Thyroid gland (tissue), 4 donors: Measurements from ENCODE around the gene NRROS.

Source experiments
- POLR2A ChIP-seq, 2 donors: fragments of 450-650 bp; IDR thresholded peaks; one replicate each; pipeline ENCODE4 v1.6.1; 2017; ENCODE audit warnings: antibody characterized with exemption in 2 of 2, mild to moderate bottlenecking in 2 of 2, moderate library complexity in 1 of 2
- TF ChIP-seq, protein P1 (sequence below), 6 experiments: fragments of 200-600 bp in 3 of 6; fragments of 450-650 bp in 3 of 6; sonication (generic) in 3 of 6; IDR thresholded peaks; one replicate each; pipeline ENCODE4 v1.5.1; 2016 to 2019; ENCODE audit warnings: antibody characterized with exemption in 6 of 6, mild to moderate bottlenecking in 2 of 6, inconsistent platforms in 1 of 6, moderate library complexity in 1 of 6

DNA sequence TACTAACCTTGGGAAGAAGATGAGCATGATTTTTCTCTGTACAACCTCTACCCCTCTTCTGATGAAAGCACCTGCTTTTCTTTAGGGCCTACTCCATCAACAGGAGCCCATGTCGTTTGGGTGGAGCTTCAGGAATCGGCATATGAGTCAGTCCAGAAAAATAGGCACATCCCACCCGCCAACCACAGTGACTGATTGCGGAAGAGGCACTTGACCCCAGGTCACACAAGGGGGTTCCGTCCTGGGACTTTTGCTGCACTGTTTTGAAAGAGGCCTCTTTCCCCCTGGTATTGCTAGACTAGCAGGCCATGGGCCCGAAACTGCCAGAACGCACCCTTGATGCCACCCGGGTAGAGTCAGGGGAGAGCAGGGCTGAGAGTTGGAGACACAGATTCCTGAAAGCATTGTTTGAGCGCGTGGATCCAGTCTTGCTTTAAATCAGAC lies 19.3 kb upstream of the NRROS start:
- TF ChIP-seq, protein P1, sequence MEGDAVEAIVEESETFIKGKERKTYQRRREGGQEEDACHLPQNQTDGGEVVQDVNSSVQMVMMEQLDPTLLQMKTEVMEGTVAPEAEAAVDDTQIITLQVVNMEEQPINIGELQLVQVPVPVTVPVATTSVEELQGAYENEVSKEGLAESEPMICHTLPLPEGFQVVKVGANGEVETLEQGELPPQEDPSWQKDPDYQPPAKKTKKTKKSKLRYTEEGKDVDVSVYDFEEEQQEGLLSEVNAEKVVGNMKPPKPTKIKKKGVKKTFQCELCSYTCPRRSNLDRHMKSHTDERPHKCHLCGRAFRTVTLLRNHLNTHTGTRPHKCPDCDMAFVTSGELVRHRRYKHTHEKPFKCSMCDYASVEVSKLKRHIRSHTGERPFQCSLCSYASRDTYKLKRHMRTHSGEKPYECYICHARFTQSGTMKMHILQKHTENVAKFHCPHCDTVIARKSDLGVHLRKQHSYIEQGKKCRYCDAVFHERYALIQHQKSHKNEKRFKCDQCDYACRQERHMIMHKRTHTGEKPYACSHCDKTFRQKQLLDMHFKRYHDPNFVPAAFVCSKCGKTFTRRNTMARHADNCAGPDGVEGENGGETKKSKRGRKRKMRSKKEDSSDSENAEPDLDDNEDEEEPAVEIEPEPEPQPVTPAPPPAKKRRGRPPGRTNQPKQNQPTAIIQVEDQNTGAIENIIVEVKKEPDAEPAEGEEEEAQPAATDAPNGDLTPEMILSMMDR (IDR thresholded peaks at IDR 0.05), result no peak
- TF ChIP-seq POLR2A (IDR thresholded peaks at IDR 0.05), result no peak
